Measurements from ENCODE around the gene PHACTR3.

The PHACTR3 gene

GRCh38 chr20:59781226-59781625, 176.9 kb downstream of the PHACTR3 start:
- no peak for DNase-seq

GRCh38 chr20:59782986-59783640, 178.8 kb downstream of the PHACTR3 start:
- peak; percentile 56 for DNase-seq

GRCh38 chr20:59783641-59784010, 179.3 kb downstream of the PHACTR3 start:
- DNase-seq = no peak

GRCh38 chr20:59784365-59784764, 180.0 kb downstream of the PHACTR3 start:
- no peak for DNase-seq

GRCh38 chr20:59784791-59785668, 180.7 kb downstream of the PHACTR3 start:
- DNase-seq = no peak

GRCh38 chr20:59785669-59785959, 181.3 kb downstream of the PHACTR3 start:
- DNase-seq = no peak

GRCh38 chr20:59785986-59786795, 181.9 kb downstream of the PHACTR3 start:
- DNase-seq = no peak

- DNase-seq = no peak
Measured at GRCh38 chr20:59786801-59787537, 182.6 kb downstream of the PHACTR3 start.

GRCh38 chr20:59787538-59787890, 183.2 kb downstream of the PHACTR3 start:
- DNase-seq = no peak

GRCh38 chr20:59788196-59788735, 183.9 kb downstream of the PHACTR3 start:
- DNase-seq = no peak

- DNase-seq = no peak
Measured at GRCh38 chr20:59788811-59789397, 184.6 kb downstream of the PHACTR3 start.

- DNase-seq = no peak
Measured at GRCh38 chr20:59789686-59790085, 185.3 kb downstream of the PHACTR3 start.

GRCh38 chr20:59790346-59790745, 186.0 kb downstream of the PHACTR3 start:
- DNase-seq = no peak

GRCh38 chr20:59792300-59792699, 188.0 kb downstream of the PHACTR3 start:
- no peak for DNase-seq

GRCh38 chr20:59794555-59794954, 190.2 kb downstream of the PHACTR3 start:
- DNase-seq = no peak

GRCh38 chr20:59800309-59800708, 196.0 kb downstream of the PHACTR3 start:
- DNase-seq = no peak

- no peak for DNase-seq
Measured at GRCh38 chr20:59802018-59802417, 197.7 kb downstream of the PHACTR3 start.

GRCh38 chr20:59802471-59803221, 198.3 kb downstream of the PHACTR3 start:
- no peak for DNase-seq

- no peak for DNase-seq
Measured at GRCh38 chr20:59804347-59804746, 200.0 kb downstream of the PHACTR3 start.

- DNase-seq = no peak
Measured at GRCh38 chr20:59804871-59805665, 200.7 kb downstream of the PHACTR3 start.

Data from NCI-H187 (cell line).